Left forelimb (tissue), 1 donor: Measurements from ENCODE around the gene DSP.

Experiments
- DNase-seq: peaks from one replicate; pipeline ENCODE4 v3.0.0-alpha.2; 2018; ENCODE audit warnings: low spot score

Gene DSP

GRCh38 chr6:7562769-7563168 is 21.3 kb downstream of the DSP start:
- no peak for DNase-seq

GRCh38 chr6:7566107-7566506 is 24.6 kb downstream of the DSP start:
- DNase-seq: no peak

GRCh38 chr6:7566617-7567173 is 25.2 kb downstream of the DSP start:
- DNase-seq: no peak

- no peak for DNase-seq
These were observed 26.6 kb downstream of the DSP start for GRCh38 chr6:7568021-7568420.

DNA sequence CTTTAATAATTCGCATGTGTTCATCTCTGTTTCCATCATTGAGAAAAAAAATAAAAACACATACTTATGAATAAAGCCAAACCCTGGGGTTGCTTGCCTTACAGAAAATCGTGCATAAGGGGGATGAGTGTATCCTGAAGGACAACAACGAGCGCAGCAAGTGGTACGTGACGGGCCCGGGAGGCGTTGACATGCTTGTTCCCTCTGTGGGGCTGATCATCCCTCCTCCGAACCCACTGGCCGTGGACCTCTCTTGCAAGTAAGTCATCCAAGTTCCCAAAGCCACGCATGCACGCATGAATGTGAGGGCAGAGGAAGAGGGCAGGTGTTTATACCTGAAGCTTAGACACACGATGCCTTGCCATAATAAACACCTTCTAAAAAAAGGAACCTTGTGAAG is 27.6 kb downstream of the DSP start:
- no peak for DNase-seq

DNA sequence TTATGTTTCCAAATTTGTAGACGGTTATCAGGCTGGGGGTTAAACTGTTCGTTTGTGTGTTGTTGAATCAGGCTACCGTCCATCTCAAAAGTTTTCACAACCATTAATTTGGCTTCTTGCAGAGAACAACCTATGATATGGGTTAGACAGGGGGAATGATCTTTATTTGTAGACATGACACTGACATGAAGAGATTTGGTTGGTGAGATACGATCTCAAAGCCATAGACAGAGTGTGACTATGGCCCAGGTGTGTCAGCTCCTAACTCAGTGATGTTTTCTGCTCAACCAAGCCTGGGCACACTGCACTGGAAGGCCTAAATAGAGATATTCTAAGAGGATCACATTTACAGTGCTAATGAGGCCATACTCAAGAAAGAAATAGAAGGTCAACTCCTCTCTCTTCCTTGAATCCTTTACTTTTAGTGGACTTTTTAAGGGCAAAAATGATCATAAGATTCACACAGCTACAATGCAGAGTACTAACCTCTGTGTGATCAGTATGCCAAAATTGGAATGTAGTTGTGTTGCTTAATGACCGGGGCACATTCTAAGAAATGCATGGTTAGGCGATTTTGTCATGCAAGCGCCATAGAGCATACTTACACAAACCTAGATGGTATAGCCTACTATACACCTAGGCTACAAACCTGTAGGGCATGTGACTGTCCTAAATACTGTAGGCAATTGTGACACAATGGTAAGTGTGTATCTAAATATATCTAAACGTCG is 30.9 kb downstream of the DSP start:
- DNase-seq: no peak

GRCh38 chr6:7574500-7574899 is 33.0 kb downstream of the DSP start:
- DNase-seq: no peak

- DNase-seq: no peak
These were observed 37.0 kb downstream of the DSP start for GRCh38 chr6:7578516-7578915.

DNA sequence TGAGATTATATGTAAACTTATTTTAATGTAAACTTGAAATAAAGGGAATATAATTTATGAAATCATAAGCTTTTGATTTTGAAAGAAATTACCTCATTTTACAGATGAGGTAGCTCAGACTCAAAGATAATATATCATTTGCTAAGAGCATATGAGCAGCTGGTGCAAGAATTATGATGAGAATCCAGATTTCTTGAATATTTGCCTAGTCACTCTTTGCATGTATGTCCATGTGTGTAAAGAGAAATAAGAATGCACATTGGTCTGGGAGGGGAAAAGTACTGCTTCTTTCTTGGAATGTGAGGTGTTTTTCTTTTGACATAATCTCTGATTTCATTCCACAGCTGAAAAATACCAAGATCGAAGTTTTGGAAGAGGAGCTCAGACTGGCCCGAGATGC is 37.5 kb downstream of the DSP start:
- no peak for DNase-seq

GRCh38 chr6:7579851-7580250 is 38.4 kb downstream of the DSP start:
- DNase-seq: no peak

GRCh38 chr6:7580537-7580926 is 39.1 kb downstream of the DSP start:
- DNase-seq: no peak

DNA sequence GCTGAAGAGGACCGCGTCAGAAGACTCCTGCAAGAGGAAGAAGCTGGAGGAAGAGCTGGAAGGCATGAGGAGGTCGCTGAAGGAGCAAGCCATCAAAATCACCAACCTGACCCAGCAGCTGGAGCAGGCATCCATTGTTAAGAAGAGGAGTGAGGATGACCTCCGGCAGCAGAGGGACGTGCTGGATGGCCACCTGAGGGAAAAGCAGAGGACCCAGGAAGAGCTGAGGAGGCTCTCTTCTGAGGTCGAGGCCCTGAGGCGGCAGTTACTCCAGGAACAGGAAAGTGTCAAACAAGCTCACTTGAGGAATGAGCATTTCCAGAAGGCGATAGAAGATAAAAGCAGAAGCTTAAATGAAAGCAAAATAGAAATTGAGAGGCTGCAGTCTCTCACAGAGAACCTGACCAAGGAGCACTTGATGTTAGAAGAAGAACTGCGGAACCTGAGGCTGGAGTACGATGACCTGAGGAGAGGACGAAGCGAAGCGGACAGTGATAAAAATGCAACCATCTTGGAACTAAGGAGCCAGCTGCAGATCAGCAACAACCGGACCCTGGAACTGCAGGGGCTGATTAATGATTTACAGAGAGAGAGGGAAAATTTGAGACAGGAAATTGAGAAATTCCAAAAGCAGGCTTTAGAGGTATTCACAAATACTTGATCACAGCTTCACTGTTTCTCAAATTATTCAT is 39.6 kb downstream of the DSP start:
- no peak for DNase-seq

DNA sequence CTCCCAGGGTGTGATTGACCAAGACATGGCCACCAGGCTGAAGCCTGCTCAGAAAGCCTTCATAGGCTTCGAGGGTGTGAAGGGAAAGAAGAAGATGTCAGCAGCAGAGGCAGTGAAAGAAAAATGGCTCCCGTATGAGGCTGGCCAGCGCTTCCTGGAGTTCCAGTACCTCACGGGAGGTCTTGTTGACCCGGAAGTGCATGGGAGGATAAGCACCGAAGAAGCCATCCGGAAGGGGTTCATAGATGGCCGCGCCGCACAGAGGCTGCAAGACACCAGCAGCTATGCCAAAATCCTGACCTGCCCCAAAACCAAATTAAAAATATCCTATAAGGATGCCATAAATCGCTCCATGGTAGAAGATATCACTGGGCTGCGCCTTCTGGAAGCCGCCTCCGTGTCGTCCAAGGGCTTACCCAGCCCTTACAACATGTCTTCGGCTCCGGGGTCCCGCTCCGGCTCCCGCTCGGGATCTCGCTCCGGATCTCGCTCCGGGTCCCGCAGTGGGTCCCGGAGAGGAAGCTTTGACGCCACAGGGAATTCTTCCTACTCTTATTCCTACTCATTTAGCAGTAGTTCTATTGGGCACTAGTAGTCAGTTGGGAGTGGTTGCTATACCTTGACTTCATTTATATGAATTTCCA is 43.9 kb downstream of the DSP start:
- no peak for DNase-seq

DNA sequence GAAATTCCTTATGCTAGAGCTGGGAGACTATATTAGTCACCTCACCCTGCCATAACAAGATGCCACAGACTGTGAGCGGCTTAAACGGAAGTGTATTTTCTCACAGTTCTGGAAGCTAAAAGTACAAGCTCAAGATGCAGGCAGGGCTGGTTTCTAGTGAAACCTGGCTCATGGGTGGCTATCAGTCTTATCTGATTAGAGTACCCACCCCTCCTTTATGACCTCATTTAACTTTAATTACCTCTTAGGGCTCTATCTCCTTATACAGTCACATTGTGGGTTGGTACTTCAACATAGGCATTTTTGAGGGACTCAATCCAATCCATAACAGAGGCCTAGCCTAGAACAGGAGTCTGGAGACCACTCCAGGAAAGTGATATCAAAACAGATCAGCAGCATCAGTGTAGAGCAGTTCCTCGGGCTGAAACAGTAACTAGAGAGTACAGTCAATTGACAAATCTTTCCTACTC is 46.2 kb downstream of the DSP start:
- DNase-seq: no peak

- DNase-seq: no peak
These were observed 47.0 kb downstream of the DSP start for GRCh38 chr6:7588506-7588905.

GRCh38 chr6:7589221-7589620 is 47.8 kb downstream of the DSP start:
- no peak for DNase-seq

DNA sequence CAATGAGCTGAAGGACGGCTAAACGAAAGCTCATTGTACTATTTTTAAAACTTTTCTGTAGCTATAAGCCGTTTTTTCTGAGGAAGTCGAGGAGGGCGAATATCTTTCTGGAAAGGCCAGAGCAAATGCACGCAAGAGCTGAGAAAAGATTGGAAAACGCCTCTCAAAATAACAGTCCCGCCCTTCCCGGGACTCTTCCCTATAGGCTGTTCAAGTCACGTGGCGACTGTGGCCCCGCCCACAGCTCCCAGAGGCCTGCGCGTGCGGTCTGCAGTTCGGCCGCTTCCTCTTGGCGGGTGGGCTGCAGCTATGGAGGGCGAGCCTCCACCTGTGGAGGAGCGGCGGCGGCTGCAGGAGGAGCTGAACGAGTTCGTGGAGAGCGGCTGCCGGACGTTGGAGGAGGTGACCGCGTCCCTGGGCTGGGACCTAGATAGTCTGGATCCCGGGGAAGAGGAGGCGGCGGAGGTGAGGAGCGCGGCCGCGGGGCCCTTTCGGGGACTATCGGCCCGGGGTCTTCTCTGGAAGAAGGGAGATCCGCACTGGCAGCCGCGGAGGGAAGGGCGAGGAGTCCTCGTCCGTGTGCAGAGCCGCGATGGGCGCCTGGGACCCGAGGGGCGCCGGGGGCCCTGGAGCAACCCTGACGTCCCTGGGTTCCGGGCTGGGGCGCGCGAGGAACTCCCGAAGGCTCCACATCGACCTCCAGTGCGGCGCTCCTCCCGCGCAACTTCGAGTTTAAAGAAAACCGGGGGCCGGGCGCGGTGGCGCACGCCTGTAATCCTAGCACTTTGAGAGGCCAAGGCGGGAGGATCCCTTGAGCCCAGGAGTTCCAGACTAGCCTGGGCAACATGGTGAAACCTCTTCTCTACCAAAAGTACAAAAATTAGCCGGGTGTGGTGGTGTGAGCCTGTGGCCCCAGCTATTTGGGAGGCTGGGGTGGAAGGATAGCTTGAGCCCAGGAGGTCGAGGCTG is 48.8 kb downstream of the DSP start, which contains the start of gene SNRNP48:
Gene SNRNP48 (plus strand): TSS at position 250 of the 969 bp plus-strand sequence. CDS start 60 bp downstream, at position 310.
- DNase-seq: peak; percentile 95

DNA sequence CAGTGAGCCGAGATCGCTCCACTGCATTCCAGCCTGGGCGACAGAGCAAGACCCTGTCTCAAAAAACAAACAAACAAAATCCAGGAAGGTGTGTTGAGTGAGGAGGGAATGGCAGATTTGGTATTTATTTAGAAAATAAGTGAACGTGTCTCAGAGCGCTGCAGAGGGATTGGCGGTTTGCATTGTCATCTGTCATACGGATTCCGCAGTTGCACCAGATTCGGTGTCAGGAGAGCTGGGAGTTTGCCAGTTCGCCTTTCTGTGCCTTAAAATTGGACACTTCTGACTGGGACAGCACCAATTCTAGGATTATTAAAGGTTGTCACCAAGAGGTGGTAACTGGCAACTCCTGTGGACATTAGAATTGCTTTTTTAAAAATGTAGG is 49.4 kb downstream of the DSP start:
- no peak for DNase-seq

DNA sequence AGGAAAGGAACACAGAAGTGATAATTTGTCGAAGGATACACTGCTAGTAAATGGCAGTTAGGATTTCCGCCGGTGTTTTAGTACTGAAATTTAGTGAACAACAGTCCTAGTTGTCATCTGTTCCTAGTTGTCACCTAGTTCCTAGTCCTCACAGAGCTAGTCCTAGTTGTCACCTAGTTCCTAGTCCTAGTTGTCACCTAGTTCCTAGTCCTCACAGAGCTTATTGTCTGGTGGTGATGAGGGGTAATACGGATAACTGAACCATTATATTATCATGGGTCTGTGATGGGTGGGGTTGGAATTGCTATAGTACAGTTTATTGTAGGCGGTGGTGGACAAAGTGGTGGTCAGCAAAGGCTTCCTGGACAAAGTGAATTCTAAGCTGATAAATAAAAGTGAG is 50.3 kb downstream of the DSP start:
- DNase-seq: no peak

DNA sequence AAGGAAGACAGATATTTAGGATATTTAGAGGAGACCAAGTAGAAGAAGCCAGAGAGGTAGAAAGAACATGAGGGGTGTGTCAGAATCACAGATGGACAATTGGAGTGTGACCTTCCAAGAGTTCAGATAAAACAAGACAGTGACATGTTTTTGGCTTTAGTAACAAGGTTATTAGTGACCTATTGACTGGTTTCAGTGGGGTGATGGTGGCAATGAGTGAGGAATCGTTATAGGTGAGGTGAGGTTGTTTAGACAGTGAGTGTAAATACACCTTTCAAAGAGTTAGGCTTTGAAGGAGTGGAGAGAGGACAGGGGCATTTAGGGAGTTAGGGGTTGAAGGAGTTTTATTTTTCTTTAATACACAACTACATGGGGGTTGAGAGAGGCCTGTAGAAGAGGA is 51.8 kb downstream of the DSP start:
- no peak for DNase-seq

DNA sequence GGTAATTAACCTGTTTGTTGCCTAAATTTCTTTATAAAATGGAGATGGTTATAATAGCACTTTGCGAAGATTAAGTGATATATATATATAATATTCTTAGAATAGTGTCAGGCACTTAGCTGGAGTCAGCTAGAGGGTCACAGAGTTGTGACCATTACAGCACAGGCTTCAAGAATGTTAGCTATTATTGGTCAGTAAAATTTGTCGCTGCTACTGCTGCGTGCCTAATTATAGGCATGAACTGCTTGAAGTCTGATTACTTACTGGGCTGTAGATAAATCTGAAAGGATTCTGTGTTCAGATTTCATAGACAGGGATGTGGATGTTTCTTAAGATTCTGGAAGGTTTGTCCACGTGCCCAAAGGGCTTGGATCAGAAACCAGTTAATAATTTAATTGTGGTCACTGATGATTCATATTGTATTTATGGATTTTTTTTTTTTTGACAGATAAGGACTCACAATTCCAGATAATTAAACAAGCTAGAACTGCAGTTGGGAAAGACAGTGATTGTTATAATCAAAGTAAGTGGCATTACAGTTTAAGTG is 53.2 kb downstream of the DSP start:
- DNase-seq: no peak
